OCI-LY3 (cell line): ENCODE results near the gene NIPSNAP3A.

ENCODE experiments used
- CTCF ChIP-seq: fragments of 200-600, 300-600 bp; sonication (generic); IDR thresholded peaks from 2 replicates; pipeline ENCODE4 v1.5.1; 2014; ENCODE audit warnings: antibody characterized with exemption, low read length, low read depth
- EZH2phosphoT487 ChIP-seq: fragments of 200-600 bp; shearing (Covaris generic); IDR thresholded peaks from 2 replicates; pipeline ENCODE4 v1.6.1; 2018; ENCODE audit warnings: antibody characterized with exemption, mixed run types, low read depth

GRCh38 chr9:104798209-104798995 is 50.9 kb downstream of the NIPSNAP3A start:
- no peak for TF ChIP-seq CTCF
- no peak for TF ChIP-seq EZH2phosphoT487
